ENCODE measurements around the gene KEL. TPM values are rescaled to one million over a fixed set of nuclear protein-coding genes. Genes with fewer than 3 reads are reported as not detected.

KEL gene, protein sequence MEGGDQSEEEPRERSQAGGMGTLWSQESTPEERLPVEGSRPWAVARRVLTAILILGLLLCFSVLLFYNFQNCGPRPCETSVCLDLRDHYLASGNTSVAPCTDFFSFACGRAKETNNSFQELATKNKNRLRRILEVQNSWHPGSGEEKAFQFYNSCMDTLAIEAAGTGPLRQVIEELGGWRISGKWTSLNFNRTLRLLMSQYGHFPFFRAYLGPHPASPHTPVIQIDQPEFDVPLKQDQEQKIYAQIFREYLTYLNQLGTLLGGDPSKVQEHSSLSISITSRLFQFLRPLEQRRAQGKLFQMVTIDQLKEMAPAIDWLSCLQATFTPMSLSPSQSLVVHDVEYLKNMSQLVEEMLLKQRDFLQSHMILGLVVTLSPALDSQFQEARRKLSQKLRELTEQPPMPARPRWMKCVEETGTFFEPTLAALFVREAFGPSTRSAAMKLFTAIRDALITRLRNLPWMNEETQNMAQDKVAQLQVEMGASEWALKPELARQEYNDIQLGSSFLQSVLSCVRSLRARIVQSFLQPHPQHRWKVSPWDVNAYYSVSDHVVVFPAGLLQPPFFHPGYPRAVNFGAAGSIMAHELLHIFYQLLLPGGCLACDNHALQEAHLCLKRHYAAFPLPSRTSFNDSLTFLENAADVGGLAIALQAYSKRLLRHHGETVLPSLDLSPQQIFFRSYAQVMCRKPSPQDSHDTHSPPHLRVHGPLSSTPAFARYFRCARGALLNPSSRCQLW
- total RNA-seq, result not detected in 2 replicates

DNA sequence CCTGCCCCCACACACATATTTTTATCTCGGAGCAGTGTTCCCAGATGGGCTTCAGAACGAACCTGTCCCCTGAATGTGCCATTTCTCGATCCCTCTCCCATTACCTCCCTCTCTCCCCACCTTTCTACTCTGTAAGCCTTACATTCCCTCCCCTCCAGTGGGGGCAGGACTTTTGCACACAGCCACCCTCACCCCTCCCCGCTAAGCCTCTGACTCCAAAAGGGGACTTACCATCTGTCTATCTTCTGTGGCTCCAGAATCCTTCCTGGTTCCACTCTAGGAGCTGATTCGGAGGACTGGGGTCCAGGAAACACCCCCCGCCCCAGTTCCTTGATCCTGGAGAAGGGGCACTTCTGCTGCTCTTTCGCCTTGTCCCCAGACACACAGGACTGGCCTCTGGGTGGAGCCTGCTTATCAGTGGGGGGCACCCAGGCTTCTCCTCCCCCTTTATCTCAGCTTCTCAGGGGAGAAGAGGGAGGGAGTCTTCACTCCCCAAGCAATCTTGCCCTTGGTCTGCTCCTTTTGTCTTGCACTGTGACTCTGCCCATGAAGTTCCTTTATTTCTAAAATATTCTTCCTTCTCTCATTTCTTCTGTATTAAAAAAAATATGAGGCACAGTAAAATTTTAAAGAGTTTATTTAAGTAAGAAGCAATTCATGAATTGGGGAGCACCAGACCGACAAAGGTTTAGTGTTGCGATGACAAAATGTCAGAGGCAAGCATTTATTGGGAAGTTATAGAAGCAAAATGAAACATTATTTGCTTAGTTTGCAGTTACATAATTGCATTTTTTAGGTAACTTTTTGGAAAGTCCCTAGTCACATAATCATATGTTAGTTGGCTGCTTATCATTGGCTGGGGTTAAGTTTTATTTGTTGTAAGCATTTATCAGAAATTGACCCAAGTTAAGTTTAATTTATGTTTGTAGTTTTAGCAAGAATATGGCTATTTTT, at the start of gene KEL:
Gene KEL (minus strand): TSS at position 391 of the 954 bp plus-strand sequence. CDS start 157 bp downstream, at position 234.

DNA sequence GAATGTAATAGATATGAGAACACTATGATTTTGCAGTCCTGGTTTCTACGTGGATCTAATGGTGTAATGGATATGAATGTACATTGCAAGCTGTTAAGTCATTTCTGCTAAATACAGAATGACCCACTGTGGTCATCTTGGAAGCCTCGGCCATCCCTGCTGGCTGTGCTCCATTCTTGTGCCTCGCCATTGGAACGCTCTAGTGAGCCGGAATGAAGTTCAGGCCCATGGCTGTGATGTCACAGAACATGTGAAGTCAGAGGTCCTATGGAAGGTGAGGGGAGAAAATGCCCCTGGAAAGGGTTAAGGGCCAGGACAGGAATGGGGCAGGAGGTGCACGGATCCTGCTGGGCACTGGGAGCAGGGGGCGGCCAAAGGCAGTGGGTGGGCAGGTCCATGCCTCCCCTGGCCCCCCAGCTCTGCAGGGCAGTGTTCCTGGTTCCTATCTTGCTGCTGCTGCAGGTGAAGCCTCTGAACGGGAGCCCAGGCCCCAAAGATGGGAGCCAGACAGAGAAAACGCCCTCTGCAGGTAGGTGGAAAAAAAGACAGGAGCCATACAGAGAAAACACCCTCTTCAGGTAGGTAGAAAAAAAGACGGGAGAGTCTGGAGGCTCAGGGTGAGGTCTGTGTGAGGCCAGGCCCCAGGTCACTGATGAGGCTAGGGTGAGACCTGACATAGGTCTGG, 22.8 kb downstream of the KEL start, which contains the start of gene LLCFC1:
Gene LLCFC1 (plus strand): TSS at position 259 of the 685 bp plus-strand sequence. CDS start 138 bp downstream, at position 397.

DNA sequence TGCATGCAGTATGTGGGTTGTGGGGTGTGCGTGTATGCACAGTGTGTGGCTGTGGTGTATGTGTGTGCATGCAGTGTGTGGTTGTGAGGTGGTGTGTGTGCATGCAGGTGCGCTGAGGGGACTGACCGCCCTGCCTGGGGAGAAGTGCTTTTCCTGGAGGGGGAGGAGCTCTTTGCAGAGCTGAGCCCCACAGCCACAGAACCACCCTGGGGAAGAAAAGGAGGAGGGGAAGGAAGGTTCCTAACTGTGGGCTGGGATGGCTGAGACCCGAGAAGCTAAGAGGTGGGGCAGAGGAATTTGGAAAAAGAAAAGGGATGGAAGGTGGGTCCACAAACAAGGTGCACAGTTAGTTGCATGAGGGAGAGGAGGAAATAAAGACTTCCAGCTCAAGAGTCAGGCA, 28.5 kb downstream of the KEL start, which contains the start of gene TRPV5:
Gene TRPV5 (minus strand): TSS at position 123 of the 400 bp plus-strand sequence. CDS start 287 bp downstream, outside the sequence.

Other genes with a start within 250 kb of the KEL start
- not detected in 2 replicates for gene PRSS1, start 212.9 kb downstream of the KEL start, total RNA-seq
- 0.98 TPM in 1 of 2 replicates, not detected in the other for gene PRSS2, start 191.4 kb downstream of the KEL start, total RNA-seq
- 1.4 and 2.0 TPM in 2 replicates for gene EPHB6, start 107.3 kb downstream of the KEL start, total RNA-seq
- not detected in 2 replicates for gene TRPV6, start 76.6 kb downstream of the KEL start, total RNA-seq
- 0.10 TPM in 1 of 2 replicates, not detected in the other for gene TRPV5, start 28.6 kb downstream of the KEL start, total RNA-seq
- not detected in 2 replicates for gene LLCFC1, start 22.9 kb downstream of the KEL start, total RNA-seq
- 0.33 TPM in 1 of 2 replicates, not detected in the other for gene OR9A2, start 64.8 kb upstream of the KEL start, total RNA-seq
- not detected in 2 replicates for gene OR6V1, start 90.0 kb upstream of the KEL start, total RNA-seq
- not detected in 2 replicates for gene PIP, start 169.7 kb upstream of the KEL start, total RNA-seq
- gene TAS2R39, start 221.1 kb upstream of the KEL start, total RNA-seq, result not detected in 2 replicates